H1 (cell line): Measurements from ENCODE around the gene RAPGEF1. TPM values are rescaled to one million over a fixed set of nuclear protein-coding genes. Genes with fewer than 3 reads are reported as not detected.

Experiments
- CTCF ChIA-PET: fragments of 300-600 bp; sonication (Branson Sonifier 250); formaldehyde crosslinking; loops from one replicate; lab custom pipeline; 2021; ENCODE audit not compliant: partially characterized antibody; lab: Charles Lee
- POLR2A ChIA-PET: fragments of 300-600 bp; sonication (Branson Sonifier 250); formaldehyde crosslinking; loops from one replicate; lab custom pipeline; 2021; ENCODE audit warnings: inconsistent platforms; ENCODE audit not compliant: partially characterized antibody; lab: Charles Lee
- DNase-seq, 2 experiments: peaks; one replicate each; pipeline versions ENCODE4 v3.0.0 to v3.0.0-alpha.2; 2010 to 2022; ENCODE audit warnings: low spot score in 2 of 2, low read depth in 1 of 2, mixed read lengths in 1 of 2
- FAIRE-seq: peaks from 2 replicates; lab custom pipeline; 2011; peaks lifted over from hg19 to GRCh38; lab: Jason Lieb, UNC
- H2AFZ ChIP-seq: 2 replicates; pipeline ENCODE4 v1.8.1; 2012; ENCODE audit warnings: low read length, inconsistent platforms
- H2AK5ac ChIP-seq: 2 replicates; pipeline ENCODE4 v1.6.1; 2013; ENCODE audit warnings: low read depth, low read length
- H2BK120ac ChIP-seq: replicated peaks from 2 replicates; pipeline ENCODE3; 2013; ENCODE audit warnings: low read depth, low read length, inconsistent platforms
- H2BK12ac ChIP-seq: 2 replicates; pipeline ENCODE4 v1.6.1; 2013; ENCODE audit warnings: low read depth, low read length
- H2BK15ac ChIP-seq: 2 replicates; pipeline ENCODE4 v1.6.1; 2013; ENCODE audit warnings: low read length
- H2BK20ac ChIP-seq: 2 replicates; pipeline ENCODE4 v1.6.1; 2013; ENCODE audit warnings: low read length
- H2BK5ac ChIP-seq: 2 replicates; pipeline ENCODE4 v1.6.1; 2013; ENCODE audit warnings: low read depth, low read length
- H3K14ac ChIP-seq: 2 replicates; pipeline ENCODE4 v1.6.1; 2013; ENCODE audit warnings: inconsistent platforms; ENCODE audit not compliant: insufficient read length
- H3K18ac ChIP-seq: 2 replicates; pipeline ENCODE4 v1.6.1; 2013; ENCODE audit warnings: low read length; ENCODE audit errors: extremely low read depth
- H3K23ac ChIP-seq: 2 replicates; pipeline ENCODE4 v1.6.1; 2013; ENCODE audit warnings: inconsistent platforms; ENCODE audit not compliant: insufficient read length
- H3K23me2 ChIP-seq: 2 replicates; pipeline ENCODE4 v1.6.1; 2013; ENCODE audit warnings: low read depth, low read length
- H3K27ac ChIP-seq: 2 replicates; pipeline ENCODE4 v1.6.1; 2011; ENCODE audit warnings: low read depth, low read length, inconsistent platforms
- H3K27me3 ChIP-seq, 4 experiments: replicated peaks in 1 of 4; 1 replicate in 1 of 4; 2 replicates in 3 of 4; pipeline versions ENCODE4 v1.6.1 to v1.8.1; 2011 to 2013; ENCODE audit warnings: low read length in 3 of 4, mild to moderate bottlenecking in 3 of 4, inconsistent platforms in 2 of 4, mixed read lengths in 2 of 4, moderate library complexity in 1 of 4; ENCODE audit not compliant: control insufficient read depth in 3 of 4, insufficient read depth in 3 of 4; ENCODE audit errors: extremely low read depth in 1 of 4
- H3K36me3 ChIP-seq, 4 experiments: 2 replicates each; pipeline versions ENCODE4 v1.6.1 to v1.8.1; 2011 to 2013; ENCODE audit warnings: mild to moderate bottlenecking in 4 of 4, low read length in 3 of 4, moderate library complexity in 2 of 4, control low read depth in 1 of 4, inconsistent platforms in 1 of 4; ENCODE audit not compliant: insufficient read depth in 4 of 4, control insufficient read depth in 2 of 4
- H3K4ac ChIP-seq: replicated peaks from 2 replicates; pipeline ENCODE3; 2013; ENCODE audit warnings: low read length, low read depth, mixed read lengths, inconsistent platforms; ENCODE audit not compliant: insufficient read length
- H3K4me1 ChIP-seq, 4 experiments: replicated peaks in 1 of 4; 1 replicate in 1 of 4; 2 replicates in 3 of 4; pipeline versions ENCODE4 v1.6.1 to v1.8.1; 2011 to 2013; ENCODE audit warnings: low read length in 3 of 4, inconsistent platforms in 2 of 4, mixed read lengths in 1 of 4; ENCODE audit not compliant: insufficient read depth in 4 of 4, control insufficient read depth in 3 of 4
- H3K4me2 ChIP-seq, 2 experiments: 2 replicates each; pipeline versions ENCODE4 v1.6.1 to v1.8.1; 2011 to 2013; ENCODE audit warnings: low read depth in 2 of 2, low read length in 2 of 2, control low read depth in 1 of 2, inconsistent platforms in 1 of 2, mild to moderate bottlenecking in 1 of 2; ENCODE audit not compliant: insufficient read depth in 1 of 2
- H3K4me3 ChIP-seq, 4 experiments: fragments of 200-600, 300-600 bp in 1 of 4; sonication (generic), shearing (Covaris generic), sonication (Bioruptor Twin) in 1 of 4; 2 replicates each; pipeline versions ENCODE4 v1.5.1 to v1.8.1; 2011 to 2016; ENCODE audit warnings: low read length in 4 of 4, low read depth in 3 of 4, control low read depth in 2 of 4, inconsistent platforms in 2 of 4, mild to moderate bottlenecking in 2 of 4, mixed read lengths in 1 of 4, moderate library complexity in 1 of 4; ENCODE audit not compliant: insufficient read depth in 2 of 4; ENCODE audit errors: extremely low read depth in 1 of 4
- H3K56ac ChIP-seq: replicated peaks from 2 replicates; pipeline ENCODE3; 2013; ENCODE audit warnings: low read depth, mild to moderate bottlenecking, mixed read lengths, low read length, inconsistent platforms; ENCODE audit not compliant: insufficient read length
- H3K79me1 ChIP-seq: 2 replicates; pipeline ENCODE4 v1.6.1; 2013; ENCODE audit warnings: low read depth, low read length, control low read depth
- H3K79me2 ChIP-seq, 2 experiments: 2 replicates each; pipeline versions ENCODE4 v1.6.1 to v1.8.1; 2012 to 2013; ENCODE audit warnings: low read length in 2 of 2, mild to moderate bottlenecking in 2 of 2, inconsistent platforms in 1 of 2; ENCODE audit not compliant: insufficient read depth in 2 of 2, control insufficient read depth in 1 of 2
- H3K9ac ChIP-seq, 4 experiments: replicated peaks in 1 of 4; 1 replicate in 1 of 4; 2 replicates in 3 of 4; pipeline versions ENCODE4 v1.6.1 to v1.8.1; 2011 to 2013; ENCODE audit warnings: low read depth in 3 of 4, low read length in 3 of 4, control low read depth in 2 of 4, mild to moderate bottlenecking in 2 of 4, moderate library complexity in 2 of 4, inconsistent platforms in 1 of 4; ENCODE audit errors: extremely low read depth in 1 of 4
- H3K9me3 ChIP-seq, 2 experiments: 2 replicates each; pipeline versions ENCODE4 v1.6.1 to v1.8.1; 2012 to 2013; ENCODE audit warnings: mild to moderate bottlenecking in 2 of 2, moderate library complexity in 2 of 2, control low read depth in 1 of 2, inconsistent platforms in 1 of 2, low read depth in 1 of 2, low read length in 1 of 2, mixed read lengths in 1 of 2; ENCODE audit not compliant: insufficient read depth in 2 of 2
- H4K20me1 ChIP-seq, 2 experiments: replicated peaks in 1 of 2; 2 replicates each; pipeline versions ENCODE3 to v1.8.1; 2011 to 2013; ENCODE audit warnings: inconsistent platforms in 2 of 2, low read length in 2 of 2, mild to moderate bottlenecking in 1 of 2; ENCODE audit not compliant: insufficient read depth in 2 of 2, control insufficient read depth in 1 of 2
- H4K5ac ChIP-seq: 2 replicates; pipeline ENCODE4 v1.6.1; 2013; ENCODE audit warnings: low read length, low read depth, mixed read lengths, inconsistent platforms; ENCODE audit not compliant: insufficient read length
- H4K8ac ChIP-seq: 2 replicates; pipeline ENCODE4 v1.8.0; 2013; ENCODE audit warnings: mild to moderate bottlenecking, moderate library complexity, low read length, inconsistent platforms; ENCODE audit not compliant: insufficient read depth; ENCODE audit errors: extremely low read depth
- H4K91ac ChIP-seq: replicated peaks from 2 replicates; pipeline ENCODE3; 2013; ENCODE audit warnings: low read length, mixed read lengths, inconsistent platforms; ENCODE audit not compliant: insufficient read length
- CBX8 ChIP-seq: fragments of 300-800, 300-1000 bp; sonication (generic); IDR thresholded peaks from 2 replicates; pipeline ENCODE4 v1.7.1; 2016; ENCODE audit warnings: low read depth, low read length, borderline replicate concordance
- CHD1 ChIP-seq: IDR thresholded peaks from 2 replicates; pipeline ENCODE4 v1.6.1; 2012; ENCODE audit warnings: low read depth, low read length, improper control_type of control experiment
- FOSL1 ChIP-seq: IDR thresholded peaks from 2 replicates; pipeline ENCODE4 v1.6.1; 2011; ENCODE audit warnings: mild to moderate bottlenecking, low read depth, low read length, moderate library complexity; ENCODE audit not compliant: insufficient read depth
- JUN ChIP-seq: IDR thresholded peaks from 2 replicates; pipeline ENCODE4 v1.6.1; 2011; ENCODE audit warnings: low read depth, mild to moderate bottlenecking, improper control_type of control experiment, low read length
- KDM4A ChIP-seq: IDR thresholded peaks from one replicate; pipeline ENCODE4 v1.7.1; 2012; ENCODE audit warnings: low read depth, mild to moderate bottlenecking, moderate library complexity, low read length, inconsistent platforms; ENCODE audit not compliant: severe bottlenecking
- MAFK ChIP-seq: IDR thresholded peaks from 2 replicates; pipeline ENCODE4 v1.6.1; 2012; ENCODE audit warnings: low read depth, mild to moderate bottlenecking, improper control_type of control experiment, low read length
- POLR2A ChIP-seq, 2 experiments: IDR thresholded peaks; 1 replicate in 1 of 2; 2 replicates in 1 of 2; pipeline ENCODE4 v1.6.1; 2011; ENCODE audit warnings: low read depth in 2 of 2, low read length in 2 of 2, mild to moderate bottlenecking in 2 of 2; ENCODE audit errors: control extremely low read depth in 1 of 2
- POLR2AphosphoS5 ChIP-seq: IDR thresholded peaks from 2 replicates; pipeline ENCODE4 v1.6.1; 2011; ENCODE audit warnings: low read depth, low read length
- POU5F1 ChIP-seq: IDR thresholded peaks from 2 replicates; pipeline ENCODE4 v1.6.1; 2011; ENCODE audit warnings: low read depth, mild to moderate bottlenecking, low read length, moderate library complexity
- RBBP5 ChIP-seq: IDR thresholded peaks from 2 replicates; pipeline ENCODE4 v1.7.1; 2012; ENCODE audit warnings: low read depth, mild to moderate bottlenecking, inconsistent platforms, low read length, moderate library complexity, borderline replicate concordance
- TEAD4 ChIP-seq: IDR thresholded peaks from 2 replicates; pipeline ENCODE4 v1.6.1; 2012; ENCODE audit warnings: low read depth, low read length, inconsistent platforms, mixed read lengths
- YY1 ChIP-seq: IDR thresholded peaks from 2 replicates; pipeline ENCODE4 v1.6.1; 2011; ENCODE audit warnings: low read depth, mild to moderate bottlenecking, low read length
- ZNF274 ChIP-seq: IDR thresholded peaks from 2 replicates; pipeline ENCODE4 v1.7.0; 2012; ENCODE audit warnings: low read length, borderline replicate concordance; ENCODE audit errors: extremely low read depth
- WGBS, 2 experiments: shearing (Covaris generic) in 1 of 2; methylation state at CpG; one replicate each; pipeline versions ENCODE4 v1.1.6 to v1.1.7; 2013 to 2015; ENCODE audit warnings: low lambda C conversion rate in 2 of 2, mixed read lengths in 2 of 2, inconsistent platforms in 1 of 2, low coverage in 1 of 2, missing lambda C conversion rate in 1 of 2; ENCODE audit not compliant: insufficient replicate concordance in 2 of 2, insufficient coverage in 1 of 2, insufficient read length in 1 of 2; ENCODE audit errors: extremely low coverage in 1 of 2, missing lambda C conversion rate in 1 of 2; 5-methylcytosine and 5-hydroxymethylcytosine counted together
- polyA plus RNA-seq, 7 experiments: library from polyadenylated mRNA; depleted of rRNA in 3 of 7; stranded (reverse) in 5 of 7; unstranded in 2 of 7; fragments of >200 nt in 5 of 7; fragments of 200-250 nt in 2 of 7; gene quantifications; 1 replicate in 5 of 7; 2 replicates in 1 of 7; 4 replicates in 1 of 7; pipeline versions ENCODE4 v1.2.1 to v1.2.3, GENCODE V29; 2011 to 2013; ENCODE audit warnings: missing spikeins in 2 of 7, mixed read lengths in 2 of 7
- total RNA-seq: library from RNA; stranded (reverse); fragmentation: NEBNext Ultra II Directional; extraction: Animal tissue kit (Norgen Biotek cat#: 25700); gene quantifications from 2 replicates; pipeline ENCODE4 v1.2.1, GENCODE V29; 2021

The RAPGEF1 gene
- total and polyA plus RNA-seq, 2 of the 8 experiments (the other 6 are each of a cell fraction or from before 2014, with no cell fraction given): 29.7 to 78.9 TPM

- H2BK15ac ChIP-seq: no peak overlapping the region
- H3K23ac ChIP-seq: no peak overlapping the region
- no peaks in the 10 kb centered on the region for H3K79me1 ChIP-seq
- peaks cover 0 to 1% of the 10 kb centered on the region in 2 experiments for H4K20me1 ChIP-seq
- H3K4me2 ChIP-seq: no peak overlapping the region
- TF ChIP-seq TEAD4 (no peak), MAFK (no peak), POU5F1 (no peak), POLR2A (IDR thresholded peaks at IDR 0.05; ENCODE audit: control extremely low read depth in 1 of 2, low read depth in 2 of 2, low read length in 2 of 2) (no peak), RBBP5 (no peak), FOSL1 (no peak), KDM4A (no peak), YY1 (no peak), JUN (no peak), CHD1 (no peak), POLR2AphosphoS5 (no peak), CBX8 (no peak), ZNF274 (no peak)
- H2BK120ac ChIP-seq: no peak overlapping the region
- H2BK20ac ChIP-seq: no peak overlapping the region
- FAIRE-seq: no peak
- H2BK5ac ChIP-seq: no peak overlapping the region
- no peaks in the 10 kb centered on the region for H3K36me3 ChIP-seq
- 51% methylated on average over 3 of the region's 3 CpGs; no CpG with 5 or more reads in 1 of the 2 experiments for WGBS, 2 experiments
- H2BK12ac ChIP-seq: no peak overlapping the region
- ChIA-PET POLR2A (no interaction called here), CTCF (interaction anchor here (1.4 to 2.0 kb wide), 2 partner anchors 13 to 79 kb away, joined by 5 to 8 read pairs; no protein-coding TSS in a partner anchor)
- no peak overlapping the region for H3K14ac ChIP-seq
- H3K23me2 ChIP-seq: no peaks in the 10 kb centered on the region
- no peak overlapping the region for H4K8ac ChIP-seq
- no peak for DNase-seq
- H2AFZ ChIP-seq: no peak overlapping the region
- no peaks in the 10 kb centered on the region for H3K9me3 ChIP-seq
- H2AK5ac ChIP-seq: no peak overlapping the region
- no peak overlapping the region for H4K5ac ChIP-seq
- no peak overlapping the region for H4K91ac ChIP-seq
- no peak overlapping the region for H3K4me3 ChIP-seq
- H3K79me2 ChIP-seq: no peaks in the 10 kb centered on the region
- H3K4ac ChIP-seq: no peak overlapping the region
- no peaks in the 10 kb centered on the region; a peak in 1 of 7 replicates for H3K4me1 ChIP-seq
- H3K27me3 ChIP-seq: no peaks in the 10 kb centered on the region; a peak in 1 of 7 replicates
- no peak overlapping the region for H3K9ac ChIP-seq
- H3K27ac ChIP-seq: no peak overlapping the region
- H3K18ac ChIP-seq: no peak overlapping the region
- H3K56ac ChIP-seq: no peak overlapping the region
Measured at GRCh38 chr9:131776036-131776435, 36.2 kb upstream of the RAPGEF1 start.
